Trophoblast cell (in vitro differentiated cells and primary cell): Measurements from ENCODE around the gene DYRK1A.

Experiments
- DNase-seq, 2 donors: peaks; one replicate each; pipeline ENCODE4 v3.0.0-alpha.2; 2016
- H2AFZ ChIP-seq: 2 replicates; pipeline ENCODE4 v1.6.1; 2013; ENCODE audit warnings: low read length, moderate library complexity, mild to moderate bottlenecking; ENCODE audit not compliant: insufficient read depth, poor library complexity
- H2AK5ac ChIP-seq: 2 replicates; pipeline ENCODE4 v1.6.1; 2013; ENCODE audit warnings: mild to moderate bottlenecking, low read length
- H2BK120ac ChIP-seq: 2 replicates; pipeline ENCODE4 v1.6.1; 2013; ENCODE audit warnings: low read length, mild to moderate bottlenecking, moderate library complexity; ENCODE audit not compliant: insufficient read depth, poor library complexity
- H2BK12ac ChIP-seq: 2 replicates; pipeline ENCODE4 v1.6.1; 2013; ENCODE audit warnings: mild to moderate bottlenecking, low read length, moderate library complexity
- H2BK5ac ChIP-seq: 2 replicates; pipeline ENCODE4 v1.6.1; 2013; ENCODE audit warnings: low read length, low read depth, moderate library complexity, mild to moderate bottlenecking; ENCODE audit not compliant: poor library complexity
- H3K14ac ChIP-seq: 2 replicates; pipeline ENCODE4 v1.6.1; 2013; ENCODE audit warnings: mild to moderate bottlenecking, low read length
- H3K18ac ChIP-seq: 2 replicates; pipeline ENCODE4 v1.6.1; 2013; ENCODE audit warnings: mild to moderate bottlenecking, low read length
- H3K23ac ChIP-seq: 2 replicates; pipeline ENCODE4 v1.6.1; 2013; ENCODE audit warnings: low read length
- H3K27ac ChIP-seq: 2 replicates; pipeline ENCODE4 v1.5.1; 2013; ENCODE audit warnings: low read depth, mild to moderate bottlenecking, inconsistent platforms, low read length, moderate library complexity
- H3K27me3 ChIP-seq: 2 replicates; pipeline ENCODE4 v1.6.1; 2013; ENCODE audit warnings: inconsistent platforms, mild to moderate bottlenecking, low read length, moderate library complexity; ENCODE audit not compliant: insufficient read depth
- H3K36me3 ChIP-seq, 2 experiments: 1 replicate in 1 of 2; 2 replicates in 1 of 2; pipeline ENCODE4 v1.6.1; 2013; ENCODE audit warnings: low read length in 2 of 2, mild to moderate bottlenecking in 2 of 2, moderate library complexity in 1 of 2; ENCODE audit not compliant: insufficient read depth in 2 of 2, control insufficient read depth in 1 of 2
- H3K4ac ChIP-seq: 2 replicates; pipeline ENCODE4 v1.6.1; 2013; ENCODE audit warnings: low read depth, mild to moderate bottlenecking, low read length, moderate library complexity
- H3K4me1 ChIP-seq, 2 experiments: 1 replicate in 1 of 2; 2 replicates in 1 of 2; pipeline ENCODE4 v1.6.1; 2013; ENCODE audit warnings: low read length in 2 of 2, mild to moderate bottlenecking in 2 of 2, moderate library complexity in 1 of 2; ENCODE audit not compliant: insufficient read depth in 2 of 2, control insufficient read depth in 1 of 2
- H3K4me2 ChIP-seq: 2 replicates; pipeline ENCODE4 v1.6.1; 2013; ENCODE audit warnings: inconsistent platforms, mild to moderate bottlenecking, low read length, moderate library complexity
- H3K4me3 ChIP-seq: 2 replicates; pipeline ENCODE4 v1.5.1; 2013; ENCODE audit warnings: mild to moderate bottlenecking, low read depth, low read length, inconsistent platforms
- H3K79me1 ChIP-seq: one replicate; pipeline ENCODE4 v1.6.1; 2013; ENCODE audit warnings: low read length
- H3K79me2 ChIP-seq: 2 replicates; pipeline ENCODE4 v1.6.1; 2013; ENCODE audit warnings: low read length, mild to moderate bottlenecking; ENCODE audit not compliant: control insufficient read depth, insufficient read depth, poor library complexity
- H3K9ac ChIP-seq: 2 replicates; pipeline ENCODE4 v1.6.1; 2013; ENCODE audit warnings: mild to moderate bottlenecking, low read length
- H3K9me3 ChIP-seq: 2 replicates; pipeline ENCODE4 v1.6.1; 2013; ENCODE audit warnings: low read depth, mild to moderate bottlenecking, control low read depth, inconsistent platforms, low read length; ENCODE audit not compliant: insufficient read depth
- H4K12ac ChIP-seq: 2 replicates; pipeline ENCODE4 v1.6.1; 2013; ENCODE audit warnings: low read depth, mild to moderate bottlenecking, low read length, moderate library complexity
- H4K8ac ChIP-seq: 2 replicates; pipeline ENCODE4 v1.6.1; 2013; ENCODE audit warnings: low read depth, mild to moderate bottlenecking, low read length, moderate library complexity
- H4K91ac ChIP-seq: one replicate; pipeline ENCODE4 v1.6.1; 2013; ENCODE audit warnings: low read depth, mild to moderate bottlenecking, low read length, moderate library complexity
- WGBS: extraction: QIAGEN DNeasy Blood & Tissue Kit; methylation state at CpG from one replicate; pipeline ENCODE4 v1.1.7; 2013; ENCODE audit warnings: missing lambda C conversion rate; ENCODE audit not compliant: insufficient read length, insufficient coverage; ENCODE audit errors: extremely low coverage; 5-methylcytosine and 5-hydroxymethylcytosine counted together

DYRK1A gene

GRCh38 chr21:37563641-37564340 lies 197.2 kb downstream of the DYRK1A start:
- peak overlapping the region; percentile 75 for H4K8ac ChIP-seq
- H4K12ac ChIP-seq: peak overlapping the region; percentile 13
- H2BK120ac ChIP-seq: no peak overlapping the region
- H3K27ac ChIP-seq: peak overlapping the region; percentile 30
- no CpG with 5 or more reads among the region's 67 CpGs for WGBS
- peak overlapping the region; percentile 66 for H3K4me3 ChIP-seq
- peak overlapping the region; percentile 28 for H3K14ac ChIP-seq
- DNase-seq: peak; percentile 97
- peak overlapping the region; percentile 41 for H2AFZ ChIP-seq
- peaks cover 5% of the 10 kb centered on the region for H3K9me3 ChIP-seq
- peaks cover 8 to 20% of the 10 kb centered on the region in 2 experiments for H3K4me1 ChIP-seq
- no peak overlapping the region for H2BK12ac ChIP-seq
- H2AK5ac ChIP-seq: no peak overlapping the region
- peak overlapping the region; percentile 55 for H4K91ac ChIP-seq
- no peaks in the 10 kb centered on the region for H3K36me3 ChIP-seq
- H3K27me3 ChIP-seq: no peaks in the 10 kb centered on the region
- no peak overlapping the region for H3K23ac ChIP-seq
- no peak overlapping the region for H3K18ac ChIP-seq
- H3K4me2 ChIP-seq: peak overlapping the region; percentile 81
- H3K79me1 ChIP-seq: peaks cover 6% of the 10 kb centered on the region
- H3K4ac ChIP-seq: no peak overlapping the region
- no peaks in the 10 kb centered on the region for H3K79me2 ChIP-seq
- no peak overlapping the region for H2BK5ac ChIP-seq
- H3K9ac ChIP-seq: peak overlapping the region; percentile 20

DNA sequence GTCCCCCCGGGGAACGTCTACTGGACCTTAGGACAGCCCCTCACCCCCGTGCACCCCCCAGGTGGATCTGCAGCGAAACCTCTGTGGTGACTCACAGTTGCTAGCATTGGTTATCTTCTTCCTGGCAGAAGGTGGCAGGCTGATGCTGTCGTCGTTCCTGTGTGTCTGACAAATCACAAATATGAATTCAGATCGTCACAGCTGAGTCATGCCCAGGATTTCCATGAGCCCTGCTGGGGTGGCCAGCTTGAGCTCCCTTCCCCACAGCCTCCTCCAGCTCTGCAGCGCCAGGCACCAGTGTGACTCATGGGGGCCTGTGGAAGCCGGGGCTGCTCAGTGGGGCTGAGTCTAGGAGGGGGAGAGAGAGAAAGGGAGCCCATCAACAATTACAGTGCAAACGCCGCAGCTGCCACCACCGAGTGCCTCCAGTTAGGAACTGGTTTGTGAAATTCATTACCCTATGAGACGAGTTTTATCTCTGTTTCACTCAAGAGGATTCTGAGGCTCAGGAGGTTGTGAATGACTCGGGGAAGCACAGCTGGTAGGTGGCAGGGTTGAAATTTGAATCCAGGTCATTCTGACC lies 197.9 kb downstream of the DYRK1A start:
- Histone ChIP-seq H4K12ac (no peak overlapping the region), H3K4me1 (peaks cover 8 to 20% of the 10 kb centered on the region in 2 experiments), H2AK5ac (no peak overlapping the region), H3K4me2 (peak overlapping the region; percentile 81), H2BK120ac (no peak overlapping the region), H3K14ac (peak overlapping the region; percentile 28), H3K27me3 (no peaks in the 10 kb centered on the region), H2AFZ (peak overlapping the region; percentile 41), H3K9me3 (peaks cover 5% of the 10 kb centered on the region), H3K23ac (no peak overlapping the region), H2BK12ac (peak overlapping the region; percentile 28), H3K79me1 (peaks cover 6% of the 10 kb centered on the region), H3K79me2 (no peaks in the 10 kb centered on the region), H3K18ac (no peak overlapping the region), H3K4me3 (peak overlapping the region; percentile 66), H4K91ac (peak overlapping the region; percentile 36), H3K36me3 (no peaks in the 10 kb centered on the region), H3K4ac (no peak overlapping the region), H3K27ac (peak overlapping the region; percentile 30), H2BK5ac (peak overlapping the region; percentile 8), H3K9ac (peak overlapping the region; percentile 20), H4K8ac (peak overlapping the region; percentile 14)
- WGBS: no CpG with 5 or more reads among the region's 14 CpGs
- peak; percentile 97 to 98 for DNase-seq

DNA sequence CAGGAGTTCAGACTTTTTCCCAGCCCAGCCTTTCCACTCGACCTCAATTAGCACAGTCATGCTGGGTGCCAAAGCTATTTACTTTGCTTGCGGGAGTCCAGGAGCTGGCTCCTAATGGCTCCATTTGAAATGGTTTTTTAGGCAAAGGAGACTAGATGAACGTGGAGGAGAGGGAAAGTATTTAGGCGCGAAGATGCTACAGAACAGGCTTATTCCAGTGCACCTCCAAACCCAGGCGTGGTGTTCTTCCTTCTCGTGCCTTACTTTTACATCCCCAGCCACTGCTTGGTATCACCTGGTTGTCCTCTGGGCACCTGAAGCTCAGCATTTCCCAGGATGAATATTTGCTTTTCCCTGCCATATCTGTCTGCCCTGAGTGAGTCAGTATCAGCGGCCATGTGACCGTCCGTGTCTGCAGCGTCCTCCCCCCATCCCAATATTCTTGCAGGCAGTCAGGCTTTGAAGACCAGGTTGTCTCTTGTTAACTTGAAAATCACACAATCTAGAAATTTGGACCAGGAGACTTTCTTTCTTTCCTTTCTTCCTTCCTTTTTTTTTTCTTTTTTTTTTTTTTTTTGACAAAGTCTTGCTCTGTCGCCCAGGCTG lies 198.5 kb downstream of the DYRK1A start:
- Histone ChIP-seq H4K91ac (peak overlapping the region; percentile 36), H3K9ac (no peak overlapping the region)
- no CpG with 5 or more reads among the region's 12 CpGs for WGBS

DNA sequence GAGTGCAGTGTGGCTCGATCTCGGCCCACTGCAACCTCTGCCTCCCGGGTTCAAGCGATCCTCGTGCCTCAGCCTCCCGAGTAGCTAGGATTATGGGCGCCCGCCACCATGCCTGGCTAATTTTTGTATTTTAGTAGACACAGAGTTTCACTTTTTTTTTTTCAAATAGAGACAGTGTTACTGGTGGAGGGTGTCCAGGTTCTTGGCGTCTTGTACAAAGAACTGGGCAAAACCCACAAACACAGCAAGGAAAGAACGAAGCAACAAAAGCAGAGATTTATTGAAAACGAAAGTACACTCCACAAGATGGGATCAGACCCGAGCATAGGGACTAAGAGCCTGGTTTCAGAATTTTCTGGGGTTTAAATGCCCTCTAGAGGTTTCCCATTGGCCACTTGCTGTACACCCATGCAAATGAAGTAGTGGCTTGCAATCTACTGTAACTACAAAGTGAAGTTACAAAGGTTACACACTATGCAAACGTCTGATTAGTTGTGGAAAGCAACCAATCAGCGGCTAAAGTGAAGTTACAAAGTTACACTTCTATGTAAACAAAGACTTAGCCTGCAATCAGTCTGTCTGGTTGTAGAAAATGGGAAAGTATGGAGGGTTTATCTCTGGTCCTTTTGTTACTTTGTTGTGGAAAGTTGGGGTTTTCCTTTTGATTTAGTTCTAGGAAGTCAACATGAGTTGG lies 199.1 kb downstream of the DYRK1A start:
- peaks cover 8 to 20% of the 10 kb centered on the region in 2 experiments for H3K4me1 ChIP-seq
- no peak overlapping the region for H3K18ac ChIP-seq
- no peak overlapping the region for H2BK12ac ChIP-seq
- H3K14ac ChIP-seq: no peak overlapping the region
- no peak for DNase-seq
- H3K4ac ChIP-seq: no peak overlapping the region
- H3K36me3 ChIP-seq: no peaks in the 10 kb centered on the region
- H4K91ac ChIP-seq: no peak overlapping the region
- H4K8ac ChIP-seq: no peak overlapping the region
- no peaks in the 10 kb centered on the region for H3K27me3 ChIP-seq
- no peaks in the 10 kb centered on the region for H3K79me2 ChIP-seq
- H2AK5ac ChIP-seq: no peak overlapping the region
- no peak overlapping the region for H4K12ac ChIP-seq
- H3K79me1 ChIP-seq: peaks cover 6% of the 10 kb centered on the region
- H3K27ac ChIP-seq: no peak overlapping the region
- H2BK120ac ChIP-seq: no peak overlapping the region
- no peak overlapping the region for H2AFZ ChIP-seq
- no peak overlapping the region for H3K23ac ChIP-seq
- H2BK5ac ChIP-seq: no peak overlapping the region
- H3K4me2 ChIP-seq: no peak overlapping the region
- no peak overlapping the region for H3K9ac ChIP-seq
- peaks cover 5% of the 10 kb centered on the region for H3K9me3 ChIP-seq
- WGBS: no CpG with 5 or more reads among the region's 14 CpGs
- H3K4me3 ChIP-seq: no peak overlapping the region

More for the DNA sequence above, 198.5 kb downstream of the DYRK1A start:
- Histone ChIP-seq H3K9me3 (peaks cover 5% of the 10 kb centered on the region), H3K23ac (no peak overlapping the region), H3K4me1 (peaks cover 8 to 20% of the 10 kb centered on the region in 2 experiments), H3K79me1 (peaks cover 6% of the 10 kb centered on the region), H3K4ac (no peak overlapping the region), H2AK5ac (no peak overlapping the region), H3K79me2 (no peaks in the 10 kb centered on the region), H2BK120ac (no peak overlapping the region), H2AFZ (no peak overlapping the region), H3K36me3 (no peaks in the 10 kb centered on the region), H2BK12ac (peak overlapping the region; percentile 28), H3K27ac (peak overlapping the region; percentile 30), H4K12ac (no peak overlapping the region), H3K27me3 (no peaks in the 10 kb centered on the region), H4K8ac (no peak overlapping the region), H3K4me3 (no peak overlapping the region), H2BK5ac (peak overlapping the region; percentile 8), H3K4me2 (peak overlapping the region; percentile 81), H3K18ac (no peak overlapping the region), H3K14ac (no peak overlapping the region)
- peak; percentile 33 to 43 for DNase-seq
